ENCODE data around the gene CTU2.

DNA sequence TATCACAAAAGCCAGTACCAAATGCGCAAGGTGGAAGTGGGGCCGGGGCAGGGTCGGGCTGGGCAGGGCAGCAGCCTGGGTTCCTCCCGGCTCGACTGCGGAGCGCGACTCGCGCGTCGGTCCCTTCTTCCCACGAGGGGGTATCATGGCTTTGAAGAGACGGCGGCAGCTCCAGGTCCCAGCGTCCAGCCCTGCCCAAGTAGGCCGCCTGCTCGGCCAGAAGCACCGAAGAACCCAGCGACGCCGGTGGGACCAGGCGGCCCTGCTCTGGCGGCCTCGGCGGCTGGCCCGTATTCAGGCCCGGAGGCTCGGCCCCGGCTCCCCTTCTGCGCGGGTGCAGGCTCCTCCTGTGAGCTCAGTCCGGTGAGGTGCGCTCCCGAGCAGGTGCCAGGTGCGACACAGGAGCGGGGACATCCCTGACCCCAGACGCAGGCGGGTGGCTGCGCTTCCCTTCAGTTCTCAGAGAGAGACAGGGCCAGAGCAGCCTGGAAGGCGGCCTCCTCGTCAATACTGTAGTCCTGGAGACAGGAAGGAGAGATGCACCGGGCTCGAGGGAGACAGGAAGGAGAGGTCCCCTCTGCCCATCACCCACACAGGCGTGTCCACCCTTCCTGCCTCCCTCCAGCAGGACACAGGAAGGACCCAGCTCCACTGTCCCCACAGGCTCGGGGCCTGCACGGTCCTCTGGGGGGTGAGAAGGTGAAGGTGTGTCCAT, 9.0 kb upstream of the CTU2 start:
- TF ChIP-seq POLR2A (IDR thresholded peaks at IDR 0.05), result no peak
- no peak for TF ChIP-seq CTCF (IDR thresholded peaks at IDR 0.05)
